HUDEP-2 (cell line): Measurements from ENCODE around the gene SUN2.
"Not testable (repeated sequence)": the region's sequence is repeated elsewhere in the genome, so short reads cannot be mapped to it uniquely, and the experiment has no call there.

Source experiments
- DNase-seq, 76 experiments: peaks; one replicate each; lab custom pipeline; 2025; ENCODE audit not compliant: unreplicated experiment in 76 of 76; lab: John Stamatoyannopoulos, UW

Gene SUN2

GRCh38 chr22:38755911-38756532, at the start of gene SUN2:
Gene SUN2 (minus strand): TSS chr22:38755998. CDS start chr22:38752628, 3,370 bp downstream.
- DNase-seq: peak in 74 of 76 experiments; percentile 37 to 91 (median 80)

GRCh38 chr22:38805041-38805593, 49.3 kb upstream of the SUN2 start:
- not testable (repeated sequence) for DNase-seq

- no peak for DNase-seq
Measured at GRCh38 chr22:38802671-38803121, 46.9 kb upstream of the SUN2 start.

GRCh38 chr22:38799265-38800002, 43.6 kb upstream of the SUN2 start:
- no peak for DNase-seq

GRCh38 chr22:38798496-38798895, 42.7 kb upstream of the SUN2 start:
- DNase-seq: no peak

GRCh38 chr22:38796262-38796957, 40.6 kb upstream of the SUN2 start:
- no peak for DNase-seq

GRCh38 chr22:38795569-38795968, 39.8 kb upstream of the SUN2 start:
- no peak for DNase-seq

GRCh38 chr22:38793721-38794466, 38.1 kb upstream of the SUN2 start, which contains the start of gene DNAL4:
Gene DNAL4 (minus strand): TSS chr22:38794143. CDS start chr22:38782731, 11,412 bp downstream.
- DNase-seq: peak in 75 of 76 experiments; percentile 50 to 98 (median 90)

- no peak for DNase-seq
Measured at GRCh38 chr22:38793317-38793716, 37.5 kb upstream of the SUN2 start.

- DNase-seq: no peak
Measured at GRCh38 chr22:38792833-38793232, 37.0 kb upstream of the SUN2 start.

GRCh38 chr22:38789606-38790005, 33.8 kb upstream of the SUN2 start:
- DNase-seq: no peak

GRCh38 chr22:38788846-38789245, 33.0 kb upstream of the SUN2 start:
- DNase-seq: no peak

- DNase-seq: no peak
Measured at GRCh38 chr22:38788021-38788816, 32.4 kb upstream of the SUN2 start.

GRCh38 chr22:38786631-38787030, 30.8 kb upstream of the SUN2 start:
- no peak for DNase-seq

GRCh38 chr22:38784856-38785255, 29.1 kb upstream of the SUN2 start:
- no peak for DNase-seq

GRCh38 chr22:38784035-38784434, 28.2 kb upstream of the SUN2 start:
- DNase-seq: no peak

GRCh38 chr22:38783095-38783615, 27.4 kb upstream of the SUN2 start:
- DNase-seq: no peak

- DNase-seq: no peak
Measured at GRCh38 chr22:38782402-38783094, 26.8 kb upstream of the SUN2 start.

GRCh38 chr22:38781033-38781432, 25.2 kb upstream of the SUN2 start:
- no peak for DNase-seq
